ENCODE data around the gene FAF2.
A peak's percentile ranks its signal among the peaks of the same experiment; 100 is the strongest.

FAF2 gene

DNA sequence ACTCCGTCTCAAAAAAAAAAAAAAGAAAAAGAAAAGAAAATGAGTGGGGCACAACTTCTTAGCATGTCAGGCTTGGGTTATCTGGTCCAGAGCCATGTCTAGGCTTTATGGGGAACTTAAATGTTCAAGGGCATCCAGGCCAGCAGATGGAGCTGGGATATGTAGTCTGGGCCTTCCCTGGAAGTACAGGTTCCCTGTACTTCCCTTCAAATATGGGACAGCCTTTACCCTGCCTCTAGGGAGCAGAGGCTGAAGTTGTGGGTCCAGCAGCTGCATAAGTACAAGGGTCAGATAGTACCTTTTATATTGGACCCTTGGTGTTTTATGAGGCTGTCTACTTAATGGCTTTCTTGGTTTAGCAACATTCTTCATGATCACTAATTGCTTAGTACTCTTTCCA, 42.1 kb downstream of the FAF2 start:
- Mint-ChIP-seq H3K36me3 (ENCODE audit: low read depth) (peaks cover 74% of the 10 kb centered on the region), H3K4me3 (no peak overlapping the region), H3K27me3 (ENCODE audit: low read depth) (no peaks in the 10 kb centered on the region), H3K4me1 (ENCODE audit: low read depth) (peaks cover 36% of the 10 kb centered on the region), H3K9me3 (no peaks in the 10 kb centered on the region), H3K27ac (peak overlapping the region; percentile 45)
- DNase-seq (ENCODE audit: low spot score), result no peak

DNA sequence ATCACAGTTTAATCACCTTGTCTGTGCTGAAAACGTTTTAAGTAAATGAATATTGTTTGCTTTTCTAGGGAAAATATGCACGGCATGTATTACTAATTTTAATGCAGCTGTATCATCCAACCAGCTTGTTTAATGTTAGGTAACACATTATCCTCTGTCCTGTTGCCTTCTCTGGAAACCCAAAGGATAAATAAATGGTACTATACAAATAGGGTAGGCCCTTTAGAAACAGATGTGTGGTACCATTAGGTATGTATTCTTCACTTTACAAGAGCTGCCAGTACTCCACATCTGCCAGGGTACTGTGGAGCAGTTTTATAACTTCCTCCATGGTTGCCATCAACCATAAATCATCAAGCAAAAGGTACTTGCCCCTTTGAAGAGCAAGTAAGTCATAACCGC, 42.9 kb downstream of the FAF2 start:
- Mint-ChIP-seq H3K9me3 (no peaks in the 10 kb centered on the region), H3K4me1 (ENCODE audit: low read depth) (peaks cover 33% of the 10 kb centered on the region), H3K27ac (no peak overlapping the region), H3K27me3 (ENCODE audit: low read depth) (no peaks in the 10 kb centered on the region), H3K36me3 (ENCODE audit: low read depth) (peaks cover 76% of the 10 kb centered on the region), H3K4me3 (no peak overlapping the region)
- DNase-seq (ENCODE audit: low spot score), result no peak

GRCh38 chr5:176491901-176492300, 43.7 kb downstream of the FAF2 start:
- H3K36me3 Mint-ChIP-seq (ENCODE audit: low read depth), result peaks cover 74% of the 10 kb centered on the region
- H3K27ac Mint-ChIP-seq, result no peak overlapping the region

DNA sequence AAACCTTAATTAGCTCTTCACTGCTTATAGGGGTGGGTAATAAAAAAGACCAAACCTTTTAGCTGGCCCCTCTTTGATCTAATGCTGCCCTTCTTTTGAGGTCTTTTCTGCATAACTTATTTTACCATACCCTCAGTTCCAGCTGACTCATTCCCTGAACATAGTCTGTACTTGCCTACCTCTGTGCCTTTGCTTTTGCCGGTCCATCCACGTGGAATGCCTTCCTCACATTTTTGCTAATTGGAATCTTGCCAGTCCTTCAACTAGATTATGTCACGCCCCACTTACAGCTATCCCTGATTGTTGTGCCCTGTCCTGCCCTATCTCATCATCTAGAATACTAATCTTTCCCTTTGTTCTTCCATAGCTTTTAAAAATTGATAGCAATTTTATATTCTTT, 44.2 kb downstream of the FAF2 start:
- no peaks in the 10 kb centered on the region for H3K9me3 Mint-ChIP-seq
- no peak overlapping the region for H3K4me3 Mint-ChIP-seq
- no peaks in the 10 kb centered on the region for H3K27me3 Mint-ChIP-seq (ENCODE audit: low read depth)
- no peak for DNase-seq (ENCODE audit: low spot score)
- H3K4me1 Mint-ChIP-seq (ENCODE audit: low read depth), result peaks cover 22% of the 10 kb centered on the region
- H3K36me3 Mint-ChIP-seq (ENCODE audit: low read depth), result peaks cover 74% of the 10 kb centered on the region
- no peak overlapping the region for H3K27ac Mint-ChIP-seq

More at GRCh38 chr5:176491901-176492300, 43.7 kb downstream of the FAF2 start:
- Mint-ChIP-seq H3K4me1 (ENCODE audit: low read depth) (peaks cover 25% of the 10 kb centered on the region), H3K9me3 (no peaks in the 10 kb centered on the region), H3K27me3 (ENCODE audit: low read depth) (no peaks in the 10 kb centered on the region), H3K4me3 (no peak overlapping the region)
- DNase-seq (ENCODE audit: low spot score), result no peak

- peaks cover 65% of the 10 kb centered on the region for H3K36me3 Mint-ChIP-seq (ENCODE audit: low read depth)
- no peaks in the 10 kb centered on the region for H3K9me3 Mint-ChIP-seq
- no peak for DNase-seq (ENCODE audit: low spot score)
- H3K4me1 Mint-ChIP-seq (ENCODE audit: low read depth), result peaks cover 7% of the 10 kb centered on the region
- H3K27me3 Mint-ChIP-seq (ENCODE audit: low read depth), result no peaks in the 10 kb centered on the region
- H3K4me3 Mint-ChIP-seq, result no peak overlapping the region
- H3K27ac Mint-ChIP-seq, result no peak overlapping the region
Observed at GRCh38 chr5:176497852-176498251, 49.7 kb downstream of the FAF2 start.

DNA sequence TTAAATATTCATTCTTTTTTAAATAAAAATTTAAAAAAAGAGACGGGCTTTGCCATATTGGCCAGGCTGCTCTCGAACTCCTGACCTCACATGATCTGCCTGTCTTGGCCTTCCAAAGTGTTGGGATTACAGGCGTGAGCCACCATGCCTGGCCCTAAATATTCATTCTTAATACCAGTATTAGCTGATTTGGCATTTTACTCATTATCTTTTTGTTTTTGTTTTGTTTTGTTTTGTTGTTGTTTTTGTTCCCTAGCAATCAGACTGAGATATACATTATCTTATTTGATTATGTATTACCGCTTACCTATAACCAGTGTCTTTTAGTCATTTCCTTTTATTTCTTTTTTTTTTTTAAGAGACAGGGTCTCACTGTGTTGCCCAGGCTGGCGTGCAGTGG, 51.1 kb downstream of the FAF2 start:
- H3K9me3 Mint-ChIP-seq, result no peaks in the 10 kb centered on the region
- DNase-seq (ENCODE audit: low spot score), result no peak
- H3K27ac Mint-ChIP-seq, result peak overlapping the region; percentile 68
- no peak overlapping the region for H3K4me3 Mint-ChIP-seq
- H3K27me3 Mint-ChIP-seq (ENCODE audit: low read depth), result no peaks in the 10 kb centered on the region
- H3K4me1 Mint-ChIP-seq (ENCODE audit: low read depth), result peaks cover 2% of the 10 kb centered on the region
- peaks cover 58% of the 10 kb centered on the region for H3K36me3 Mint-ChIP-seq (ENCODE audit: low read depth)

DNA sequence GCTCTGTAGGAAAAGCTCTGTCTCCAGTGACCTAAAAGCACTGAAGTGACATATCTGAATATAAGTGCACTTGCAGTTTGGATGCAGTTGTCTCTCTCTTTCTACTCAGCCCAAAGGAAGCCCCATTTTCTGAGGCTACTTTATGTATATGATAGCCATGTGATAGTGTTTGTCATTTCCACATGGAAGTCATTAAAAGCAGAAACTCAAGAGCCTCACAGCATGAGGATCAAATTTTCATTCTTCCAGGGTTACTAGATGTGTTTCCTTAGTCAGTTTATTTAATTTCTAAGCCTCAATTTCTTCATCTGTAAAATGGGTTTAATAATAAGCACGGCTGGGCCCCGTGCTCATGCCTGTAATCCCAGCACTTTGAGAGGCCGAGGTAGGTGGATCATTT, 52.3 kb downstream of the FAF2 start:
- Mint-ChIP-seq H3K9me3 (no peaks in the 10 kb centered on the region), H3K4me3 (no peak overlapping the region), H3K4me1 (ENCODE audit: low read depth) (peaks cover 2% of the 10 kb centered on the region), H3K27me3 (ENCODE audit: low read depth) (no peaks in the 10 kb centered on the region), H3K36me3 (ENCODE audit: low read depth) (peaks cover 63% of the 10 kb centered on the region), H3K27ac (no peak overlapping the region)
- DNase-seq (ENCODE audit: low spot score), result no peak

DNA sequence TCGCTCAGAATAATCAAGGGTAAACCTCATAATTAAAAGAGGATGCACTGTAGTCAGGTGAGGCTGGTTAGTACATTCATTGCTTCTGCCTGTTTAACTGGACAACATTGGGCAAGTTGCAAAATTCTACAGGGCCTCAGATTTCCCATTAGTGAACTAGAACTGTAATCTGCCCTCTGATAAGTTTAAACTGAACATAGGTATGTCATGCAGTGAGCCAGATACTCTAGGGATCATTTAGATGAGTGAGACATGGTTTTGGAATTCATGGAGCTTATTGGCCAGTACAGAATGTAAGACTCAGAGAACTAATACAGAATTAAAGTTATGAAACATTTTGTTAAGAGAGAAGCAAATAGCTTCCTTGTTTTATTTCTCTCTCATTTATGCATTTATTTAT, 53.1 kb downstream of the FAF2 start:
- H3K4me3 Mint-ChIP-seq, result no peak overlapping the region
- peaks cover 61% of the 10 kb centered on the region for H3K36me3 Mint-ChIP-seq (ENCODE audit: low read depth)
- H3K4me1 Mint-ChIP-seq (ENCODE audit: low read depth), result peaks cover 2% of the 10 kb centered on the region
- H3K27ac Mint-ChIP-seq, result no peak overlapping the region
- H3K27me3 Mint-ChIP-seq (ENCODE audit: low read depth), result no peaks in the 10 kb centered on the region
- no peak for DNase-seq (ENCODE audit: low spot score)
- H3K9me3 Mint-ChIP-seq, result no peaks in the 10 kb centered on the region

DNA sequence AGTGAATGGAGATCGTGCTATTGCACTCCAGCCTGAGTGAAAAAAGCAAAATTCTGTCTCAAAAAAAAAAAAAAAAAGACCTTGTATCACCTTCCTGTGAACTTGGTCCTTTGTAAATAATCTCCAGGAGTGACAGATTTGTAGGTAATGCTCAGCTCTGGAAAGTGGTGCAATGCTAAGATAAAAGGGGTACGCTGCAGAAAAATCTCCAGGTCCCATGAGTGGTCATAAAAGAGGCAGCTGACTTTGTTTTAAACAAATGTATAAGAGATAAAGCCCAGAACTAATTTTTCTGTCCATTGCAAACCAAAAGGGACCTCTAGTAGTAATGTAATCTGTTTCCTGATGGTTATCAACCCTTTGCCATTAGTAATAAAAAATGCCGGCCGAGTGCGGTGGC, 55.3 kb downstream of the FAF2 start:
- Mint-ChIP-seq H3K36me3 (ENCODE audit: low read depth) (peaks cover 66% of the 10 kb centered on the region), H3K27ac (no peak overlapping the region), H3K9me3 (no peaks in the 10 kb centered on the region), H3K4me1 (ENCODE audit: low read depth) (no peaks in the 10 kb centered on the region), H3K4me3 (no peak overlapping the region), H3K27me3 (ENCODE audit: low read depth) (no peaks in the 10 kb centered on the region)
- no peak for DNase-seq (ENCODE audit: low spot score)

GRCh38 chr5:176507911-176508310, 59.7 kb downstream of the FAF2 start:
- Mint-ChIP-seq H3K4me3 (no peak overlapping the region), H3K27me3 (ENCODE audit: low read depth) (no peaks in the 10 kb centered on the region), H3K36me3 (ENCODE audit: low read depth) (peaks cover 47% of the 10 kb centered on the region), H3K27ac (no peak overlapping the region), H3K9me3 (no peaks in the 10 kb centered on the region), H3K4me1 (ENCODE audit: low read depth) (peaks cover 10% of the 10 kb centered on the region)
- DNase-seq (ENCODE audit: low spot score), result no peak

- H3K9me3 Mint-ChIP-seq, result no peaks in the 10 kb centered on the region
- H3K4me3 Mint-ChIP-seq, result no peak overlapping the region
- peaks cover 10% of the 10 kb centered on the region for H3K4me1 Mint-ChIP-seq (ENCODE audit: low read depth)
- no peaks in the 10 kb centered on the region for H3K27me3 Mint-ChIP-seq (ENCODE audit: low read depth)
- H3K36me3 Mint-ChIP-seq (ENCODE audit: low read depth), result peaks cover 45% of the 10 kb centered on the region
- H3K27ac Mint-ChIP-seq, result no peak overlapping the region
- no peak for DNase-seq (ENCODE audit: low spot score)
Observed at GRCh38 chr5:176508603-176509002, 60.4 kb downstream of the FAF2 start.

GRCh38 chr5:176513788-176514187, 65.6 kb downstream of the FAF2 start:
- Mint-ChIP-seq H3K27ac (no peak overlapping the region), H3K36me3 (ENCODE audit: low read depth) (peaks cover 4% of the 10 kb centered on the region), H3K9me3 (no peaks in the 10 kb centered on the region), H3K4me3 (no peak overlapping the region), H3K4me1 (ENCODE audit: low read depth) (peaks cover 19% of the 10 kb centered on the region), H3K27me3 (ENCODE audit: low read depth) (no peaks in the 10 kb centered on the region)
- no peak for DNase-seq (ENCODE audit: low spot score)

DNA sequence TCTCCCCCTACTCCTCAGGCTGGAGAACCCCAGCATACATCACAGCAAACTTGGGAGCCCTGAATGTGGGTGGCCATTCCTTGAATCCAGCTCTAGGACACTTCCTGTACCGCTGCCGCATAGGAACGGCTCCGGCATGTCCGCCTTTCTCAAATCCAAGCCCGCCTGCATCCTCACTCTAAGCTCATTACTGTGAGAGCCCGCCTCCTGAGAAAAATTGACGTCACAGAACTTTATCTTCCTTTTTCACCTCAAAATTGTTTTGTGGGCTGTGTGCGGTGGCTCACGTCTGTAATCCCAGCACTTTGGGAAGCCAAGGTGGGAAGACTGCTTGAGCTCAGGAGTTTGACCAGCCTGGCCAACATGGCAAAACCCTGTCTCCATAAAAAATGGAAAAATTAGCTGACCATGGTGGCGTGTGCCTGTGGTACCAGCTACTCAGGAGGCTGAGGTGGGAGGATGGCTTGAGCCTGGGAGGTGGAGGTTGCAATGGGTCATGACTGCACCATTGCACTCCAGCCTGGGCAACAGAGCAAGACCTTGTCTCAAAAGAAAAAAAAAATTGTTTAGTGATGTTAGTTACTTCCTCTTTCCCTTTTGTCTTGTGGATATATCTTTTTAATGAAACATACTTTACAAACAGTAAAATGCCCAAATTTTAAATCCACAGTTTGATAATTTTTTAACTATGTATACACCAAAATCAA, 66.2 kb downstream of the FAF2 start:
- Mint-ChIP-seq H3K4me3 (no peak overlapping the region), H3K4me1 (ENCODE audit: low read depth) (peaks cover 19% of the 10 kb centered on the region), H3K27ac (no peak overlapping the region), H3K9me3 (no peaks in the 10 kb centered on the region), H3K36me3 (ENCODE audit: low read depth) (peaks cover 4% of the 10 kb centered on the region), H3K27me3 (ENCODE audit: low read depth) (no peaks in the 10 kb centered on the region)
- no peak for DNase-seq (ENCODE audit: low spot score)

DNA sequence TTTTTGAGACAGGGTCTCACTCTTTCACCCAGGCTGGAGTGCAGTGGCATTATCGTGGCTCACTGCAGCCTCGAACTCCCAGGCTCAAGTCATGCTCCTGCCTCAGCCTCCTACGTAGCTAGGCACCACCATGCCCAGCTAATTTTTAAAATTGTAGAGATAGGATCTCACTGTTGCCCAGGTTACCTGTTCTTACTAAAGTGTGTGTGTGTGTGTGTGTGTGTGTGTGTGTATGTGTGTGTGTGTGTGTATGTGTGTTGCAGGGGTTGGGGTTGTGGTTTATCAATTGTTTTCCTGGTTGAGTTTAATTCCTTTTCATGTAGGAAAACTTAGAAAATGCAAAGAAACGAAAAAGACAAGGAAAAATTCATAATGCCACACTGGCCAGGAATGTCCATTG, 67.2 kb downstream of the FAF2 start:
- Mint-ChIP-seq H3K27me3 (ENCODE audit: low read depth) (no peaks in the 10 kb centered on the region), H3K4me1 (ENCODE audit: low read depth) (peaks cover 19% of the 10 kb centered on the region), H3K27ac (no peak overlapping the region), H3K9me3 (no peaks in the 10 kb centered on the region), H3K36me3 (ENCODE audit: low read depth) (no peaks in the 10 kb centered on the region), H3K4me3 (no peak overlapping the region)
- no peak for DNase-seq (ENCODE audit: low spot score)

DNA sequence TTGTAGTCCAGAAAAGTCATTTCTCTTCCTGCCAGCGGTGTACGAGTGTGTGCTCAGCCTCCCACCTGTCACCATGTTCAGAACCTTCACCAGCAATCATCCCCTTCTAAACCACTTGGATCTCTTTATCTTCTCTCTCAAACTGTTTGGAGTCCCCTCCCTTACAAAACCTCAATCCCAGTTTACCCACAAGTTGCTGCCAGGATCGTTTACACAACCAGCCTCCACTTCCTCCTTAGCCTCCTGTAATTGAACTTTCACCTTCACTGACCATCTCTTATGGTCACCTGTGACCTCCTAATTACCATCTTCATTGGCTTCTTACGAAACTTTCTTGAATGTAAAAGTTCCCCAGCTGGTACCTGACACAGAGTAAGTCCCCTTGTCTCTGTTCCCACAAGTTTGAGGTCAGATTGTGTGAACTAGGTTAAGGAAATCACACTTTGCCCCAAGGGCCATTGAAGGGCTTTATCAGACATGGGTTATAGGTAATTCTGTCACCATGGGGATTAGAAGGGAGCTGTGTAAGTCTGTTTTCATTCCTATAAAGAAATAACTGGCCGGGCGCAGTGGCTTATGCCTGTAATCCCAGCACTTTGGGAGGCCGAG, 69.0 kb downstream of the FAF2 start:
- H3K9me3 Mint-ChIP-seq, result no peaks in the 10 kb centered on the region
- no peaks in the 10 kb centered on the region for H3K27me3 Mint-ChIP-seq (ENCODE audit: low read depth)
- no peak overlapping the region for H3K27ac Mint-ChIP-seq
- H3K4me1 Mint-ChIP-seq (ENCODE audit: low read depth), result peaks cover 16% of the 10 kb centered on the region
- no peak overlapping the region for H3K4me3 Mint-ChIP-seq
- no peak for DNase-seq (ENCODE audit: low spot score)
- H3K36me3 Mint-ChIP-seq (ENCODE audit: low read depth), result no peaks in the 10 kb centered on the region

Measured in T-helper 2 cell treated with Interferon-gamma antibody and Interleukin-4, amounts not matched to agents 5 μg/mL and 100 μg/mL, for 36 hours (primary cell).